Neuronal stem cell (in vitro differentiated cells): ENCODE measurements around the gene RING1.

ENCODE experiments used
- DNase-seq: peaks from one replicate; pipeline ENCODE4 v3.0.0-alpha.2; 2013; ENCODE audit warnings: low spot score
- H2AFZ ChIP-seq: one replicate; pipeline ENCODE4 v1.6.1; 2013; ENCODE audit warnings: mild to moderate bottlenecking, low read length, inconsistent platforms
- H2AK5ac ChIP-seq: 2 replicates; pipeline ENCODE4 v1.6.1; 2013; ENCODE audit warnings: low read depth, mild to moderate bottlenecking, inconsistent platforms, low read length, moderate library complexity, mixed read lengths
- H2BK120ac ChIP-seq: 2 replicates; pipeline ENCODE4 v1.6.1; 2013; ENCODE audit warnings: low read depth, mild to moderate bottlenecking, inconsistent platforms, low read length, moderate library complexity, mixed read lengths
- H2BK12ac ChIP-seq: one replicate; pipeline ENCODE4 v1.6.1; 2013; ENCODE audit warnings: low read length, inconsistent platforms
- H2BK15ac ChIP-seq: 2 replicates; pipeline ENCODE4 v1.6.1; 2013; ENCODE audit warnings: mild to moderate bottlenecking, low read length, inconsistent platforms, mixed read lengths
- H2BK5ac ChIP-seq: one replicate; pipeline ENCODE4 v1.6.1; 2013; ENCODE audit warnings: inconsistent platforms, mild to moderate bottlenecking, low read length, moderate library complexity
- H3K14ac ChIP-seq: one replicate; pipeline ENCODE4 v1.6.1; 2013; ENCODE audit warnings: low read length, inconsistent platforms
- H3K18ac ChIP-seq: 2 replicates; pipeline ENCODE4 v1.6.1; 2013; ENCODE audit warnings: low read length, inconsistent platforms
- H3K23ac ChIP-seq: 2 replicates; pipeline ENCODE4 v1.6.1; 2013; ENCODE audit warnings: low read depth, mild to moderate bottlenecking, mixed read lengths, low read length, inconsistent platforms; ENCODE audit not compliant: poor library complexity
- H3K27ac ChIP-seq: replicated peaks from 3 replicates; pipeline ENCODE4 v1.5.1; 2013; ENCODE audit warnings: low read length, inconsistent platforms
- H3K27me3 ChIP-seq, 3 experiments: 2 replicates each; pipeline ENCODE4 v1.6.1; 2013; ENCODE audit warnings: low read length in 3 of 3, mild to moderate bottlenecking in 2 of 3, inconsistent platforms in 1 of 3, low read depth in 1 of 3, mixed read lengths in 1 of 3, moderate library complexity in 1 of 3; ENCODE audit not compliant: control insufficient read depth in 3 of 3, insufficient read depth in 3 of 3
- H3K36me3 ChIP-seq, 2 donors: replicated peaks in 1 of 2; 2 replicates each; pipeline ENCODE4 v1.6.1; 2013; ENCODE audit warnings: low read length in 2 of 2; ENCODE audit not compliant: control insufficient read depth in 2 of 2, insufficient read depth in 2 of 2
- H3K4ac ChIP-seq: 2 replicates; pipeline ENCODE4 v1.6.1; 2013; ENCODE audit warnings: inconsistent platforms, mild to moderate bottlenecking, low read length, moderate library complexity
- H3K4me1 ChIP-seq, 2 donors: 1 replicate in 1 of 2; 2 replicates in 1 of 2; pipeline ENCODE4 v1.6.1; 2013; ENCODE audit warnings: low read length in 2 of 2, low read depth in 1 of 2; ENCODE audit not compliant: control insufficient read depth in 2 of 2, insufficient read depth in 1 of 2
- H3K4me2 ChIP-seq: one replicate; pipeline ENCODE4 v1.6.1; 2013; ENCODE audit warnings: mild to moderate bottlenecking, low read length, inconsistent platforms; ENCODE audit not compliant: insufficient read depth, poor library complexity, severe bottlenecking
- H3K4me3 ChIP-seq, 2 donors: 2 replicates each; pipeline ENCODE4 v1.5.1; 2013; ENCODE audit warnings: low read length in 2 of 2, mild to moderate bottlenecking in 2 of 2, inconsistent platforms in 1 of 2, moderate library complexity in 1 of 2
- H3K79me1 ChIP-seq: one replicate; pipeline ENCODE4 v1.6.1; 2013; ENCODE audit warnings: low read depth, mild to moderate bottlenecking, inconsistent platforms, low read length, moderate library complexity
- H3K9ac ChIP-seq: one replicate; pipeline ENCODE4 v1.6.1; 2013; ENCODE audit warnings: mild to moderate bottlenecking, low read depth, low read length, inconsistent platforms; ENCODE audit not compliant: poor library complexity
- H3K9me3 ChIP-seq, 2 donors: replicated peaks in 1 of 2; 2 replicates each; pipeline versions ENCODE3 to v1.6.1; 2013; ENCODE audit warnings: low read length in 2 of 2, mild to moderate bottlenecking in 2 of 2, inconsistent platforms in 1 of 2, low read depth in 1 of 2, mixed read lengths in 1 of 2, moderate library complexity in 1 of 2; ENCODE audit not compliant: control insufficient read depth in 2 of 2, insufficient read depth in 1 of 2
- H4K8ac ChIP-seq: one replicate; pipeline ENCODE4 v1.6.1; 2013; ENCODE audit warnings: low read depth, mild to moderate bottlenecking, inconsistent platforms, low read length, moderate library complexity
- H4K91ac ChIP-seq: one replicate; pipeline ENCODE4 v1.6.1; 2013; ENCODE audit warnings: low read length, low read depth, mild to moderate bottlenecking, inconsistent platforms; ENCODE audit not compliant: poor library complexity
- WGBS, 2 donors: extraction: QIAGEN DNeasy Blood & Tissue Kit; methylation state at CpG; one replicate each; pipeline ENCODE4 v1.1.7; 2013; ENCODE audit warnings: missing lambda C conversion rate in 2 of 2, mixed read lengths in 1 of 2; ENCODE audit not compliant: insufficient read length in 2 of 2, insufficient replicate concordance in 1 of 2; ENCODE audit errors: extremely low coverage in 2 of 2; 5-methylcytosine and 5-hydroxymethylcytosine counted together

Gene RING1

GRCh38 chr6:33207552-33208090 lies 679 bp upstream of the RING1 start:
- Histone ChIP-seq H3K18ac (peak overlapping the region; percentile 99), H3K79me1 (peaks cover 4% of the 10 kb centered on the region), H2BK120ac (peak overlapping the region; percentile 93), H2BK5ac (peak overlapping the region; percentile 95), H3K4me3 (peak overlapping the region; percentile 80 to 98), H3K9ac (peak overlapping the region; percentile 94), H2BK15ac (peak overlapping the region; percentile 93), H2BK12ac (peak overlapping the region; percentile 95), H3K14ac (peak overlapping the region; percentile 86), H2AFZ (no peak overlapping the region), H3K27ac (peak overlapping the region; percentile 79), H3K27me3 (no peaks in the 10 kb centered on the region), H3K4me1 (peaks cover 26 to 46% of the 10 kb centered on the region in 2 donors), H3K9me3 (no peaks in the 10 kb centered on the region), H3K36me3 (peaks cover 28 to 54% of the 10 kb centered on the region in 2 donors), H4K91ac (peak overlapping the region; percentile 82), H2AK5ac (peak overlapping the region; percentile 94), H3K4ac (peak overlapping the region; percentile 80), H4K8ac (no peak overlapping the region), H3K4me2 (peak overlapping the region; percentile 84), H3K23ac (peak overlapping the region; percentile 99)
- DNase-seq = no peak
- WGBS, 2 donors = no CpG with 5 or more reads among the region's 29 CpGs

GRCh38 chr6:33209856-33210255 lies 1.6 kb downstream of the RING1 start:
- Histone ChIP-seq H2AK5ac (no peak overlapping the region), H2AFZ (no peak overlapping the region), H3K23ac (no peak overlapping the region), H2BK5ac (no peak overlapping the region), H3K4me3 (no peak overlapping the region), H3K9ac (no peak overlapping the region), H3K4ac (no peak overlapping the region), H3K4me1 (peaks cover 30 to 57% of the 10 kb centered on the region in 2 donors), H3K18ac (no peak overlapping the region), H3K4me2 (no peak overlapping the region), H3K36me3 (peaks cover 16 to 38% of the 10 kb centered on the region in 2 donors), H3K9me3 (no peaks in the 10 kb centered on the region), H3K27me3 (peaks cover 0 to 13% (median 0%) of the 10 kb centered on the region in 3 experiments), H2BK12ac (no peak overlapping the region), H4K91ac (no peak overlapping the region), H2BK15ac (no peak overlapping the region), H4K8ac (no peak overlapping the region), H2BK120ac (no peak overlapping the region), H3K79me1 (peaks cover 4% of the 10 kb centered on the region), H3K14ac (no peak overlapping the region), H3K27ac (no peak overlapping the region)
- no peak for DNase-seq
- WGBS, 2 donors = no CpG with 5 or more reads among the region's 10 CpGs

DNA sequence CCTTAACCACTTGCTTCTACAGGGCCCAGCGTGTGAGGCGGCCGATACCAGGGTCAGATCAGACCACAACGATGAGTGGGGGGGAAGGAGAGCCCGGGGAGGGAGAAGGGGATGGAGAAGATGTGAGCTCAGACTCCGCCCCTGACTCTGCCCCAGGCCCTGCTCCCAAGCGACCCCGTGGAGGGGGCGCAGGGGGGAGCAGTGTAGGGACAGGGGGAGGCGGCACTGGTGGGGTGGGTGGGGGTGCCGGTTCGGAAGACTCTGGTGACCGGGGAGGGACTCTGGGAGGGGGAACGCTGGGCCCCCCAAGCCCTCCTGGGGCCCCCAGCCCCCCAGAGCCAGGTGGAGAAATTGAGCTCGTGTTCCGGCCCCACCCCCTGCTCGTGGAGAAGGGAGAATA lies 2.8 kb downstream of the RING1 start:
- Histone ChIP-seq H3K4ac (no peak overlapping the region), H3K9ac (no peak overlapping the region), H3K23ac (no peak overlapping the region), H2AK5ac (no peak overlapping the region), H3K14ac (no peak overlapping the region), H2BK5ac (no peak overlapping the region), H3K4me3 (no peak overlapping the region), H3K18ac (no peak overlapping the region), H3K4me1 (peaks cover 19 to 50% of the 10 kb centered on the region in 2 donors), H3K27ac (no peak overlapping the region), H3K27me3 (peaks cover 0 to 23% (median 0%) of the 10 kb centered on the region in 3 experiments), H2BK120ac (no peak overlapping the region), H3K36me3 (peaks cover 16 to 38% of the 10 kb centered on the region in 2 donors), H2AFZ (no peak overlapping the region), H4K8ac (no peak overlapping the region), H2BK12ac (no peak overlapping the region), H3K79me1 (peaks cover 4% of the 10 kb centered on the region), H3K9me3 (no peaks in the 10 kb centered on the region), H3K4me2 (no peak overlapping the region), H4K91ac (no peak overlapping the region), H2BK15ac (no peak overlapping the region)
- no peak for DNase-seq
- no CpG with 5 or more reads among the region's 17 CpGs for WGBS, 2 donors

DNA sequence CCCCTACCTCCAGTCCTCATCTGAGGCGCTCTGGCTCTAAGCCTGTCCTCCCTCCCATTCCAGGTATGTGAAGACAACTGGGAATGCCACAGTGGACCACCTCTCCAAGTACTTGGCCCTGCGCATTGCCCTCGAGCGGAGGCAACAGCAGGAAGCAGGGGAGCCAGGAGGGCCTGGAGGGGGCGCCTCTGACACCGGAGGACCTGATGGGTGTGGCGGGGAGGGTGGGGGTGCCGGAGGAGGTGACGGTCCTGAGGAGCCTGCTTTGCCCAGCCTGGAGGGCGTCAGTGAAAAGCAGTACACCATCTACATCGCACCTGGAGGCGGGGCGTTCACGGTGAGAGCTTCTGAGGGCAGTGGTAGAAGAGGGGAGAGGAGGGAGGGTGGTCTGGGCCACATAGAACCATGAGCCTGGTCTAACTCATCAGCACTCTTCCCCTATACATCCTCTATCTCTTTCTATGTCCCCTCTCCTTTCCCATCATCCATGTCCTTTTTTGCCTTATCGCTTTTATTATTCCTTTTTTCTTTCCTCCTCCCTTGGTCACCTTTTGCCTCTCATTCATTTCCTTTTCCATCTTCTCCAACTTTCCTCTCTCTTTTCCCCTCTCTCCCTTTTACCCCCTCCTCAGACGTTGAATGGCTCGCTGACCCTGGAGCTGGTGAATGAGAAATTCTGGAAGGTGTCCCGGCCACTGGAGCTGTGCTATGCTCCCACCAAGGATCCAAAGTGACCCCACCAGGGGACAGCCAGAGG lies 3.5 kb downstream of the RING1 start:
- Histone ChIP-seq H3K27me3 (peaks cover 0 to 24% (median 0%) of the 10 kb centered on the region in 3 experiments), H4K8ac (no peak overlapping the region), H3K23ac (peak overlapping the region; percentile 52), H3K4me1 (peaks cover 15 to 46% of the 10 kb centered on the region in 2 donors), H3K4me3 (no peak overlapping the region), H3K4ac (no peak overlapping the region), H3K18ac (no peak overlapping the region), H3K9me3 (no peaks in the 10 kb centered on the region), H2AK5ac (no peak overlapping the region), H2AFZ (no peak overlapping the region), H3K4me2 (no peak overlapping the region), H3K27ac (no peak overlapping the region), H3K79me1 (peaks cover 4% of the 10 kb centered on the region), H2BK5ac (no peak overlapping the region), H2BK120ac (no peak overlapping the region), H2BK12ac (no peak overlapping the region), H3K36me3 (peaks cover 16 to 38% of the 10 kb centered on the region in 2 donors), H2BK15ac (no peak overlapping the region), H3K9ac (peak overlapping the region; percentile 21), H4K91ac (no peak overlapping the region), H3K14ac (no peak overlapping the region)
- no CpG with 5 or more reads among the region's 18 CpGs for WGBS, 2 donors
- DNase-seq = no peak
